Forelimb muscle (tissue), 1 donor: ENCODE measurements around the gene ERC2. TPM values are rescaled to one million over a fixed set of nuclear protein-coding genes. Genes with fewer than 3 reads are reported as not detected.

Experiments used
- DNase-seq: peaks from one replicate; pipeline ENCODE4 v3.0.0-alpha.2; 2013; ENCODE audit warnings: low read depth
- polyA plus RNA-seq: library from polyadenylated mRNA; unstranded; fragments of 120-200 nt; gene quantifications from one replicate; pipeline ENCODE4 v1.2.1, GENCODE V29; 2013; ENCODE audit not compliant: insufficient read length

ERC2 gene
- polyA plus RNA-seq, 1 donor: 1.2 TPM

DNA sequence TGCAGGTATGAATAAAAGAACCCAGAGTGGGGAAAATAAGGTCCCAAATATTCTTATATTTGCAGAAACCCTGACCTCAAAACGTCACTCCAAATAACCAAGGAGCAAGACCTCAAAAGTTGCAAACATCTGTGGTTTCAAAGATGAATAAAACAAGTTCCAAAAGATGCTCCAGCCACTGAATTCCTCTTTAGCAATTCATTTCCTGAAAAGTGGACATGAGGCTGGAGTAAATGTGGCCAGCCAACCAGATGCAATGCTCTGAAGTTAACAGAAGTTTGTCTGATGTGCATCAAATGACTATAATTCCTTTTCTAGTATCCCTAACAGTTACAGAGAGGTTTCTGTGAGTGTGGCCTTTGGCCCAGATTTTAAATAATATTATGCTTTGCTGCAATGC is 910.0 kb downstream of the ERC2 start:
- no peak for DNase-seq

- DNase-seq: no peak
These were observed 910.7 kb downstream of the ERC2 start for GRCh38 chr3:55557549-55557948.

DNA sequence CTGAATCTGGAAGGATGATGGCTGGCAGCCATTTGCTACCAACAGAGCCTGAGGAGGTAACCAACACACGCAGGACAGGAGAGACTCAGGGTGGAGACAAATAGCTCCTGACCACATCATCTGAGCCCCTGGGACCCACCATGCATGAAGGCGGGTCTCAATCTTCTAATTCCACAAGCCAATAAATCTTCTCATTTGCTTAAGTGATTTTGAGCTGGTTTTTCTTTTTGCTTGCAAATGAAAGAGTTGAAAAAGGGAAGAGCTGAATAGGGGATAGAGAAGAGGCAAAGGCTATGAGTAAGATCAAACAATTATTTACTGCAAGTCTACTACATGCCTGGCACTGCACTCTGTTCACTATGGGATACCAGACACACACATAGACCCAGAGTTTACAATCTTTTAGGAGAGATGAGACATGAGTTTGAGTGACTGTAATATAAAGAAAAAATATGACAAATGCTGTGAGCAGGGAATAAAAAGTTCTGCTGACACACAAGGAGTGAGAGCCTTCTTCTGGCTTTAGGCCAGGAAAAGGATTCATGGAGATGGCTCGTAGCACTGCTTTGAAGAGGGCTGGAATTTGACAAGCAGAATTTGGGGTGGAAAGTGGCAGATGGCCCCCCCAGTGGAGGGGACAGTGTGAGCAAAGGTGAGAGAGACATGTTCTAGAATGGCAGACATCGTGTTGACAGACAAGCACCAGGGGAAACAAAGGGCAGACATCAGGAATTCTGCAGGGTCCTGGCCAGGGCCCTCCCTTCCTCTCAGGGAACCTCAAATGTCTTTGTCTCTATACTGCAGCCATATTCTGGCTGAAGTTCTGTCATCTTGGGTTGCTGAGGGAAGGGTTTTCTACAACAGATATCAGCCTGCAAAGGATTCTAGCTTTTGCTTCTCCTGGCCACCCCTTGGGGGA is 911.4 kb downstream of the ERC2 start:
- no peak for DNase-seq

DNA sequence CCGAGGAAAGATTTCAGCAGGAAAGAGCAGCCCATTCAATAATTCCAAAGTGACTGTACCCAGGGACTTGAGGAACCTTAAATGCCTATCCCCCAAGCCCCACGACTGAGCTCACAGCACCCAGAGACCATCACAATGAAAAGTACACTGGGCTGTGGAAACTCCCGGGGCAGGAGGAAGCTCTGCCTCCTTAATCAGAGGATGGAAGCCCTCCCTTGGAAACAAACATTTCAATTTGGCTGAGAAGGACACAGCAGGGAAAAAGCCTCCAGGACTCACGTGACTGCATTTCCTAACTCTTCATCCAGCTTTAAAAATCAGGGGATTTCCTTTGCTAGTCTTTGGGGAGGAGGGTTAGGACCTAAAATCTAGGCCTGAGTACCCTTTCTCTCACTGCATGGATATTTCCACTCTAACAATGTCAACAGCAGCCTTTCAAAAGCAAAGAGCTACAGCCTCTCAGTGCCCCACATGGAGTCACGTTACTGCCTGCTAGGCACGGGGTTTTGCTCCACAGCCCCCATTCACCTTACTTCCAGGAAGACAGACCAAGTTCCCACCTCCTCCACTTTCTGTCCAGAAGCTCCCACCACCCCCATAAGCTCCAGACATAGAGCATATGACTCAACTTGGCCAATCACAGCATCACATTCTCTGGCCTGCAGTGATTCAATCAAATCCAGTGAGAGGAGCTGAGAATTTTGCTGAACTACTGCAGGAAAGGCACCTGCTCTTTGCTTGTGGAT is 912.2 kb downstream of the ERC2 start:
- no peak for DNase-seq

DNA sequence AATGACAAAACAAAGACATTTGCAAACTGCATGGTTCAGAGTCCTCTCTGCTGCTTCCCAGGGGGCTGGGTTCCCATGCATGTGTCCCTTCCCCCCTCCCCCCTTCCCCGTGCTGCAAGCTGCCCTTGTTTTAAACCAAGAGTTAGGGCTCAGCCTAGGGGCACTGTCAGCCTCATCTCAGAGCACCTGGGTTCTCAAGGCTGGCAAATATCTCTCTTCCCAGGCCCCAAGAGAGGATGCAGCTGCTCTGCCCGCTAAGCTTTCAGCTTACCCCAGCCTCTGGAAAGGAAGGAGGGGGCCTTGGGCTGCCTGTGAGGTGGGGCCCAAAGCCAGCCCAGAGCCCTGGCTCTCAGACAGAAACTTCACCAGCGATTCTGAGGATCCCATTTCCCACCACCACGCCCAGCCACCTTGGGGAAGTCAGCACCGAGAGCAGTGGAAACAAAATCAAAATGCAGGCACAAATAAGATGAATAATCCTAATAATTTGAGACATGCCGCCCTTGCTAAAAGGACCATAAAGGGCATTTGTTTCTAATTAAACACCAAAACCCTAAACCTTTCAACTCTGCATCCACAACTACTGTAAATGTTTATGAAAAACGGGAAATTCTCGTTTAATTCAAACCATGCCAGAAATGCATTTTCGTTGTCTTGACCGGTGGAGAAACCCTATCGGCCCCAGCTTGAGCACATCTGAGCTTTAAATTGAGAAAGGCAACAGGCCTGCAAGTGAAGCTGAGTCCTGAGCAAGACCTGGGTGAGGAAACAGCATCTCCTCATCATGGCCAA is 913.4 kb downstream of the ERC2 start:
- no peak for DNase-seq

DNA sequence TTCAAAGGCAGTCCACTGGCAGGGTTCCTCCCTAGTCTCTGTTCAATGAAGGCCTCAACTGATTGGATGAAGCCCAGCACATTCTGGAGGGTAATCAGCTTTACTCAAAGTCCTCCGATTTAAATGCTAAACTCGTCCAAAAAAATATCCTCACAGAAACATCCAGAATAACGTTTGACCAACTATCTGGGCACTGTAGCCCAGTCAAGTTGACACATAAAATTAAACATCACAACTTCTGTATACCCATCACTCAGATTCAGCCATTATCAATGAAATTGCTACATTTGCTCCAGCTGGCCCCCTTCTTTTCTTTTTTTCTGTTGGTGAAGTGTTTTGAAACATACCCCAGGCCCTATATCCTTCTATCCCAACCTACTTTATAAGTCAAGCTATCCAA is 916.6 kb downstream of the ERC2 start:
- no peak for DNase-seq

DNA sequence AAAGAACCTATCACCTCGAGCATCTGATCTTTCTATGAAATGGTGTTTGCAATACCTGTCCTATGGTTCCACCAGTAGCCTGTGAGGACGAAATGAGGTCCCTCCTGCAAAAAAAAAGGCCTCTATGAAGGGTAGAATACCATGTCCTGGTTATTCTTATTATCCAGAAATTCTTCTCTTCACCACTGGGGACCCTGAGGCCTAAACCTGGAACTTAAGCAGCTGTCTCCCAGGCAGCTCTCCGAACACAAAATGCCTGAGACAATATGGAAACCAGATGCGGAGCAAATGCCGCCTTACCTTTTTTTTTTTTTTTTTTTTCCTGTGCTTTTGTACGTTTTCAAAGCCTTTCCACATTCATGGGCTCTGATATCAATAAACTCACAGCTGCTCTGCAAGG is 919.1 kb downstream of the ERC2 start:
- DNase-seq: no peak

DNA sequence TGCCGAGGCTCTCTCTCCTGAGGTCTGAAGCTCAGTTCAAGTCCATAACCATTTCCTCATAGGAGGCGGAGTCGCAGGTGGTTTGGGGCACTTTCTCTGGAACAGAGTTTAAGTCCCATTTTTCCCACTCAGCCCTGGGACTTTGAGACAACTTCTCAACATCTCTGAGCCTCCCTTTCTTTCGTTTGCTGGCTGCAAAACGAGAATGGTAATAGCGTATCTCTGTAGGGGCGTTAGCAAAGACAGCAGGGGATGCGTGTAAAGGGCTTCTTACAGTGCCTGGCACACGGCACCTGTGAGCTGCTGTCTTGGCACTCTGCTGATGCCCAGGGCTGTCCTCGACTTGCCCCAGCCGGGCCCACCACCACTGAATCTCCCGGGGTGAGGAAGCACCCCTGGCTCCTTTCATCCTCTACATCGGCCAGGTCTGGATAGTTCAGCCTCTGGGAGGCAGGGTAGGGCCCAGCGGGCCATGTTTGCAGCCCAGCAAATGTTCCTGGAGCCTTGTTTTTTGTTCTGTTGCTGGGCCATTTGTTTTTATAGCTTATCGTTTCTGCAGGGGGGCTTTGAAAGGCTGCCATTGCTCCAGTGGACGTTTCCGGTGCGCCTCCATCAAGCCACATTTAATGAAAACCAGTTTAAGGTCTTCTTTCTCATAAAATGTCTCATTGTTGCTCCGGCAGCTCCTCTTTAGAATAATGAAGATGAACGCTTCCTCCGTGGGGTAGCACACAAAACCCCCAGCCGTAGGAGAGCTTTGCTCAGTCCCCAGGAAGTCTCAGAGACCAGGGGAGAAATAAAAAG is 921.2 kb downstream of the ERC2 start:
- no peak for DNase-seq

DNA sequence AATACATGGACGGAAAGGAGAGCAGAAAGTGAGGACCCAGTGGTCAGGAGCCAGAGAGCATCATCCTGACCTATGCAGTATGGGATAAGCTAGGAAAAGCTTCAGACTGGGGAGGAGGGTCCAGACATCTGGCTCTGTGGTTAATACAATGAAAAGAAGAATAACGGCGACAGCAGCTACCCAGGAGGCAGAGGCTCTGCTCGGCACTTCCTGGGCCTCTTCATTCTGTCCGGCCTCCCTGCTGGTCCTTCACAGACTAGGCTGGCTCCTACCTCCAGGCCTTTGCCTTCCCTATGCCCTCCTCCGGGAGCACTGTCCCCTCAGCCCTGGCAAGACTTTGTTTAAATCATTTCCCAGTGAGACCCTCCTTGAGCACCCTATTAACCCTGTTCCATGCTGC is 922.3 kb downstream of the ERC2 start:
- no peak for DNase-seq

DNA sequence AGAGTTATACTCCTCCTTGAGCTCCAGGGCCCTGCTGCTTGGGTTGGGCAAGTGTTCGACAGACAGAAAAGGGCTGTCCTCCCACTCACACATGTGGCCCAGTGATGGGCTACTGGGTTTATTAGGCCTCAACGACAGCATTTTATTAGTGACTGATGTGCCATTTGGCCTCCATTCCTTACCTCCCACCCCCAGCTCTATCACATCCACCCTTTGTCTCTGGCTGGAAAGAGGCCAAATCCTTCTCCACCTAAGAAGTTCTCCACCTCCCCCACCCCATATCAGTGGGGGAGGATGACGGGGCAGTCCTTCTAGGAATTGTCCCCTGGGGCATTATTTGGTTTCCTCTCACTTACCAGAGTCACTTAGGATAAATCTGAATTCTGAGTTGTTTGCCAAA is 924.0 kb downstream of the ERC2 start:
- DNase-seq: no peak

GRCh38 chr3:55543181-55543614 is 925.1 kb downstream of the ERC2 start:
- no peak for DNase-seq

GRCh38 chr3:55541456-55541855 is 926.8 kb downstream of the ERC2 start:
- no peak for DNase-seq

- DNase-seq: no peak
These were observed 927.3 kb downstream of the ERC2 start for GRCh38 chr3:55541016-55541415.

GRCh38 chr3:55540579-55540978 is 927.7 kb downstream of the ERC2 start:
- no peak for DNase-seq

DNA sequence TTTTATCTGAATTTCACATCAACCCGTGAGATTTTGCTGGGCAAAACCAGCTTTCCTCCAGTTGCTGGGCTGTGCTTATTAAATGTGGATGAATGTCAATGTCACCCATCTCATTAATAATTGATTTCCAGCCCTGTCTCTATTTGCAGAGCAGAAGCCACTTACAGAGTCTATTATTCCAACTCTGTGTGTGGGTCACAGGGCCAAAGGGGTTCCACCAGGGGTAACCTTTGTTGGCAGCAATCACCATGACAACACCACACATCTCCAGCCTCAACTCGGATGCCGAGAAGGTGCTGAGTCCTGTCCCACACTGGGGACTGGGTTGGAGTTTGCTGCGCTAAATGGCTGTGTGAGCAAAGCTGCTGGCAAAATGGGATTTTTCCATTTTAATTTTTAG is 930.1 kb downstream of the ERC2 start:
- DNase-seq: no peak

DNA sequence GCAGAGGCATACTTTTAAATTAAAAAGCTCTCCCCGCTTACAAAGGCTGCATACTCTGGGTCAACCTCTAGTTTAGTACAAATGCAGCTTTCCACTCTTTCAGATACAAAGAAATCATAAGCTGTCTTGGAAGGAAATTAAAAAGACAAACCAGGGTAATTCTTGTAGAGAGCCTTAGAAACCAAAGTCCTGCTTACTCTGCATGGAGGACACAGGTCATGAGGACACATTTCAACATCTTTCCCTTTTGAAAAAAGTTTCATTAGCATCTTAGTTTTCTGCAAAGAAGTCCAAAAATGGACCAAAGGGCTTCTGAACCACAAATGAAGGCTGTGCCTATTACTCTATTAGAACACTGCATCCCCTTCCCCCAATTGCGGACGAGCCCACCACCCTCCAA is 930.7 kb downstream of the ERC2 start:
- no peak for DNase-seq

- DNase-seq: no peak
These were observed 931.1 kb downstream of the ERC2 start for GRCh38 chr3:55537129-55537528.

- no peak for DNase-seq
These were observed 933.4 kb downstream of the ERC2 start for GRCh38 chr3:55534876-55535275.

GRCh38 chr3:55532806-55533205 is 935.5 kb downstream of the ERC2 start:
- DNase-seq: no peak

GRCh38 chr3:55531321-55531720 is 936.9 kb downstream of the ERC2 start:
- DNase-seq: no peak

GRCh38 chr3:55527361-55527760 is 940.9 kb downstream of the ERC2 start:
- DNase-seq: no peak
